ENCODE results near the gene PTPN11. TPM values are rescaled to one million over a fixed set of nuclear protein-coding genes. Genes with fewer than 3 reads are reported as not detected.
A peak's percentile ranks its signal among the peaks of the same experiment; 100 is the strongest.

The PTPN11 gene
- total and polyA plus RNA-seq, 10 of the 15 experiments (the other 5 are each of a cell fraction or from before 2014, with no cell fraction given), result 14.6 to 85.2 (median 58.6) TPM

DNA sequence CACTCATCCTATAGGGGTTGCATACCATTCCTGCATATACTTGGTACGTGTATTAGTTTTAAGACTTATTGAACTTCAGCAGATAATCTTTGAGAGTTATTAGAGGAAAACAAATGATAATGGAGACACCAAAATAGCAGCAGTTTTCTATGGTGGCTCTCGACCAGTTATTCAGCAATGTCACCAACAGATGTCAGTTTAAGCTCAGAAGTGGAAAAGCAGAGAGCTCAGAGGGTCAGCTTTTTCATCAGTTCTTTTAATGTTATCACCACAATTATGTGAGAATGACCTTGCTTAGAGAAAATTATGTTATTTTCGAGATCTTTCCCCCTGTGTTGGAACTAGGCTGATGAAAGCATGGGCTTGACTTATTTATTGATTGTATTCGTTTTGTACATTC is 32.0 kb downstream of the PTPN11 start:
- FAIRE-seq (no peak), DNase-seq (ENCODE audit: low read depth, low spot score) (no peak), ATAC-seq (no peak)
- H3K9me3 ChIP-seq (replicated peaks; ENCODE audit: control insufficient read depth, insufficient read depth, low read length), result no peaks in the 10 kb centered on the region
- intact Hi-C loops (cut with micrococcal nuclease; ENCODE audit: unreplicated experiment) (no loop called here), in situ Hi-C loops (cut with MboI) (no loop called here)
- H3K9ac ChIP-seq (ENCODE audit: control insufficient read depth, insufficient read depth, low read length), result no peak overlapping the region
- 79% methylated on average over 4 of the region's 4 CpGs for WGBS (ENCODE audit: insufficient coverage, insufficient replicate concordance, low lambda C conversion rate, missing lambda C conversion rate)
- no peak overlapping the region for H3K4me2 ChIP-seq (ENCODE audit: control insufficient read depth, insufficient read depth)
- H4K20me1 ChIP-seq (ENCODE audit: control insufficient read depth, insufficient read depth), result no peaks in the 10 kb centered on the region
- ChIA-PET SMC1A (ENCODE audit: uncharacterized antibody, unreplicated experiment) (interaction anchor here (0.6 to 1.0 kb wide), 2 partner anchors 10 to 13 kb away, joined by 3 to 4 read pairs; no protein-coding TSS in a partner anchor), POLR2A (interaction anchor here (0.6 kb wide), 1 partner anchor 37 kb away, joined by 3 read pairs; no protein-coding TSS in a partner anchor), RAD21 (ENCODE audit: unreplicated experiment) (no interaction called here), CTCF (interaction anchor here (1.6 kb wide), 1 partner anchor 13 kb away, joined by 5 read pairs; no protein-coding TSS in a partner anchor)
- H2AFZ ChIP-seq (ENCODE audit: control insufficient read depth, low read depth, low read length), result no peak overlapping the region
- no peaks in the 10 kb centered on the region for H3K4me1 ChIP-seq (ENCODE audit: control insufficient read depth, insufficient read depth, low read length)
- H3K4me3 ChIP-seq, result no peak overlapping the region
- BruUV-seq (replicated peaks), result no TSS peak
- H3K79me2 ChIP-seq (ENCODE audit: control insufficient read depth, insufficient read depth, low read length), result no peaks in the 10 kb centered on the region
- TF ChIP-seq SMAD5 (IDR thresholded peaks at IDR 0.05; ENCODE audit: low read depth) (no peak), TAF1 (IDR thresholded peaks at IDR 0.05; ENCODE audit: borderline replicate concordance, low read depth, low read length) (no peak), MYB (IDR thresholded peaks at IDR 0.05; ENCODE audit: borderline replicate concordance, low read depth, low read length) (no peak)
- TF ChIP-seq, protein P1, sequence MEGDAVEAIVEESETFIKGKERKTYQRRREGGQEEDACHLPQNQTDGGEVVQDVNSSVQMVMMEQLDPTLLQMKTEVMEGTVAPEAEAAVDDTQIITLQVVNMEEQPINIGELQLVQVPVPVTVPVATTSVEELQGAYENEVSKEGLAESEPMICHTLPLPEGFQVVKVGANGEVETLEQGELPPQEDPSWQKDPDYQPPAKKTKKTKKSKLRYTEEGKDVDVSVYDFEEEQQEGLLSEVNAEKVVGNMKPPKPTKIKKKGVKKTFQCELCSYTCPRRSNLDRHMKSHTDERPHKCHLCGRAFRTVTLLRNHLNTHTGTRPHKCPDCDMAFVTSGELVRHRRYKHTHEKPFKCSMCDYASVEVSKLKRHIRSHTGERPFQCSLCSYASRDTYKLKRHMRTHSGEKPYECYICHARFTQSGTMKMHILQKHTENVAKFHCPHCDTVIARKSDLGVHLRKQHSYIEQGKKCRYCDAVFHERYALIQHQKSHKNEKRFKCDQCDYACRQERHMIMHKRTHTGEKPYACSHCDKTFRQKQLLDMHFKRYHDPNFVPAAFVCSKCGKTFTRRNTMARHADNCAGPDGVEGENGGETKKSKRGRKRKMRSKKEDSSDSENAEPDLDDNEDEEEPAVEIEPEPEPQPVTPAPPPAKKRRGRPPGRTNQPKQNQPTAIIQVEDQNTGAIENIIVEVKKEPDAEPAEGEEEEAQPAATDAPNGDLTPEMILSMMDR (IDR thresholded peaks at IDR 0.05 in 2 of 3, conservative IDR thresholded peaks at IDR 0.05 in 1 of 3; ENCODE audit: control insufficient read depth in 2 of 3, extremely low read depth in 1 of 3, insufficient read depth in 1 of 3, low read depth in 3 of 3, low read length in 3 of 3), result peak in 1 of 3 experiments; percentile 13; a peak in 1 of 6 replicates
- TF ChIP-seq, protein P2, sequence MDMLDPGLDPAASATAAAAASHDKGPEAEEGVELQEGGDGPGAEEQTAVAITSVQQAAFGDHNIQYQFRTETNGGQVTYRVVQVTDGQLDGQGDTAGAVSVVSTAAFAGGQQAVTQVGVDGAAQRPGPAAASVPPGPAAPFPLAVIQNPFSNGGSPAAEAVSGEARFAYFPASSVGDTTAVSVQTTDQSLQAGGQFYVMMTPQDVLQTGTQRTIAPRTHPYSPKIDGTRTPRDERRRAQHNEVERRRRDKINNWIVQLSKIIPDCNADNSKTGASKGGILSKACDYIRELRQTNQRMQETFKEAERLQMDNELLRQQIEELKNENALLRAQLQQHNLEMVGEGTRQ (IDR thresholded peaks at IDR 0.05; ENCODE audit: borderline replicate concordance, low read depth, low read length), result no peak
- H3K27ac ChIP-seq (ENCODE audit: control insufficient read depth, insufficient read depth), result no peak overlapping the region
- peaks cover 1 to 29% of the 10 kb centered on the region in 2 experiments for H3K36me3 ChIP-seq (ENCODE audit: control insufficient read depth in 2 of 2, insufficient read depth in 2 of 2, low read length in 1 of 2)
- H3K27me3 ChIP-seq (replicated peaks in 1 of 2; ENCODE audit: control insufficient read depth in 2 of 2, insufficient read depth in 2 of 2, low read length in 1 of 2), result no peaks in the 10 kb centered on the region

All from GM12878 (cell line).